ENCODE results near the gene CTBP1. TPM values are rescaled to one million over a fixed set of nuclear protein-coding genes. Genes with fewer than 3 reads are reported as not detected.

CTBP1 gene
- polyA plus RNA-seq, 3 donors: 21.3 to 226 (median 42.1) TPM

- Mint-ChIP-seq H3K36me3 (peaks cover 2 to 8% of the 10 kb centered on the region in 2 donors), H3K4me1 (peaks cover 35% of the 10 kb centered on the region), H3K9me3 (peaks cover 0 to 2% (median 0%) of the 10 kb centered on the region in 7 donors), H3K4me3 (no peak overlapping the region), H3K27me3 (ENCODE audit: low read depth in 3 of 3) (peaks cover 0 to 5% (median 3%) of the 10 kb centered on the region in 3 donors), H3K27ac (peak overlapping the region in 1 of 7 donors; percentile 74)
- H3K79me2 ChIP-seq (ENCODE audit: insufficient read depth, low read length): no peaks in the 10 kb centered on the region
- H3K4me1 ChIP-seq (ENCODE audit: control insufficient read depth in 1 of 2, insufficient read depth in 2 of 2, low read length in 2 of 2): peaks cover 28 to 30% of the 10 kb centered on the region in 2 donors
- H2AFZ ChIP-seq (ENCODE audit: insufficient read depth, low read depth, low read length, poor library complexity, severe bottlenecking): no peak overlapping the region
- no peak for DNase-seq
- H3K4me2 ChIP-seq (replicated peaks; ENCODE audit: extremely low read depth, low read length, poor library complexity, severe bottlenecking): no peak overlapping the region
- intact Hi-C loops (cut with micrococcal nuclease): loop anchor here in 1 of 2 donors (5.0 kb wide), 2 partner anchors 38 to 73 kb away; no protein-coding TSS in a partner anchor
- H3K36me3 ChIP-seq (replicated peaks in 1 of 2; ENCODE audit: control insufficient read depth in 1 of 2, insufficient read depth in 2 of 2, low read length in 2 of 2): peaks cover 0 to 10% of the 10 kb centered on the region in 2 donors
- peaks cover 6% of the 10 kb centered on the region for H4K20me1 ChIP-seq (ENCODE audit: insufficient read depth, low read length)
- H3K27ac ChIP-seq (ENCODE audit: low read depth in 1 of 2, low read length in 2 of 2): no peak overlapping the region
- WGBS (ENCODE audit: insufficient coverage): 89% methylated on average over 20 of the region's 25 CpGs
- H3K4me3 ChIP-seq (replicated peaks in 1 of 3; ENCODE audit: low read depth in 2 of 3, low read length in 3 of 3): no peak overlapping the region
- H3K27me3 ChIP-seq (ENCODE audit: control insufficient read depth in 2 of 2, insufficient read depth in 2 of 2, low read length in 2 of 2): no peaks in the 10 kb centered on the region
- TF ChIP-seq CTCF (IDR thresholded peaks at IDR 0.05): no peak
- no peaks in the 10 kb centered on the region for H3K9me3 ChIP-seq (replicated peaks in 1 of 2; ENCODE audit: control insufficient read depth in 1 of 2, insufficient read depth in 1 of 2, low read length in 2 of 2)
- no peak overlapping the region for H3K9ac ChIP-seq (ENCODE audit: insufficient read depth, low read length, poor library complexity, severe bottlenecking)
Observed at GRCh38 chr4:1204828-1205585, 43.9 kb downstream of the CTBP1 start.

GRCh38 chr4:1204286-1204827 is 44.6 kb downstream of the CTBP1 start:
- Histone ChIP-seq H3K4me2 (replicated peaks; ENCODE audit: extremely low read depth, low read length, poor library complexity, severe bottlenecking) (no peak overlapping the region), H3K36me3 (replicated peaks in 1 of 2; ENCODE audit: control insufficient read depth in 1 of 2, insufficient read depth in 2 of 2, low read length in 2 of 2) (peaks cover 0 to 7% of the 10 kb centered on the region in 2 donors), H3K27me3 (ENCODE audit: control insufficient read depth in 2 of 2, insufficient read depth in 2 of 2, low read length in 2 of 2) (no peaks in the 10 kb centered on the region), H3K4me1 (ENCODE audit: control insufficient read depth in 1 of 2, insufficient read depth in 2 of 2, low read length in 2 of 2) (peaks cover 28 to 30% of the 10 kb centered on the region in 2 donors), H2AFZ (ENCODE audit: insufficient read depth, low read depth, low read length, poor library complexity, severe bottlenecking) (no peak overlapping the region), H3K79me2 (ENCODE audit: insufficient read depth, low read length) (no peaks in the 10 kb centered on the region), H3K27ac (ENCODE audit: low read depth in 1 of 2, low read length in 2 of 2) (no peak overlapping the region), H3K9me3 (replicated peaks in 1 of 2; ENCODE audit: control insufficient read depth in 1 of 2, insufficient read depth in 1 of 2, low read length in 2 of 2) (no peaks in the 10 kb centered on the region), H3K9ac (ENCODE audit: insufficient read depth, low read length, poor library complexity, severe bottlenecking) (no peak overlapping the region), H4K20me1 (ENCODE audit: insufficient read depth, low read length) (no peaks in the 10 kb centered on the region), H3K4me3 (replicated peaks in 1 of 3; ENCODE audit: low read depth in 2 of 3, low read length in 3 of 3) (no peak overlapping the region)
- peaks cover under 1 to 4% of the 10 kb centered on the region in 2 donors for H3K36me3 Mint-ChIP-seq
- no peak overlapping the region for H3K27ac Mint-ChIP-seq
- H3K27me3 Mint-ChIP-seq (ENCODE audit: low read depth in 3 of 3): peaks cover 0 to 6% (median 5%) of the 10 kb centered on the region in 3 donors
- DNase-seq: no peak
- no peak overlapping the region for H3K4me3 Mint-ChIP-seq
- WGBS (ENCODE audit: insufficient coverage): 96% methylated on average over 21 of the region's 21 CpGs
- TF ChIP-seq CTCF (IDR thresholded peaks at IDR 0.05): no peak
- peaks cover 35% of the 10 kb centered on the region for H3K4me1 Mint-ChIP-seq
- peaks cover 0 to under 1% (median 0%) of the 10 kb centered on the region in 7 donors for H3K9me3 Mint-ChIP-seq
- intact Hi-C loops (cut with micrococcal nuclease): loop anchor here in 1 of 2 donors (5.0 kb wide), 2 partner anchors 37 to 72 kb away; no protein-coding TSS in a partner anchor
